GM23338 (cell line): Measurements from ENCODE around the gene HMCN2.

Experiments used
- CREB1 ChIP-seq: fragments of 250-450 bp; sonication (Bioruptor Pico); IDR thresholded peaks from 2 replicates; pipeline ENCODE4 v1.5.0; 2020; ENCODE audit warnings: low read depth, mild to moderate bottlenecking, moderate library complexity
- EZH2 ChIP-seq: fragments of 200-600 bp; sonication (generic); IDR thresholded peaks from one replicate; pipeline ENCODE4 v1.8.0; 2017; ENCODE audit warnings: antibody characterized with exemption, mild to moderate bottlenecking, low read depth; ENCODE audit not compliant: unreplicated experiment
- EZH2phosphoT487 ChIP-seq: fragments of 200-600 bp; sonication (generic); IDR thresholded peaks from one replicate; pipeline ENCODE4 v1.8.1; 2018; ENCODE audit warnings: antibody characterized with exemption; ENCODE audit not compliant: unreplicated experiment
- JUNB ChIP-seq: IDR thresholded peaks from one replicate; pipeline ENCODE4 v1.6.1; 2016; ENCODE audit warnings: antibody characterized with exemption; ENCODE audit not compliant: unreplicated experiment
- NANOG ChIP-seq: IDR thresholded peaks from 2 replicates; pipeline ENCODE4 v1.6.1; 2016; ENCODE audit warnings: antibody characterized with exemption, borderline replicate concordance
- POLR2AphosphoS5 ChIP-seq: IDR thresholded peaks from 2 replicates; pipeline ENCODE4 v1.6.1; 2016; ENCODE audit warnings: antibody characterized with exemption, low read depth
- ZNF331 ChIP-seq: fragments of 250-450 bp; sonication (Bioruptor Pico); IDR thresholded peaks from 2 replicates; pipeline ENCODE4 v1.5.0; 2020; ENCODE audit warnings: low read depth, mild to moderate bottlenecking, moderate library complexity
- TF ChIP-seq, protein P1 (sequence below), 2 experiments: fragments of 200-600 bp in 1 of 2; sonication (generic) in 1 of 2; conservative IDR thresholded peaks; 2 replicates each; pipeline versions ENCODE4 v1.5.1 to v1.6.1; 2016 to 2017; ENCODE audit warnings: antibody characterized with exemption in 2 of 2, low read depth in 2 of 2, mild to moderate bottlenecking in 2 of 2, moderate library complexity in 1 of 2
- TF ChIP-seq, protein P2 (sequence below): IDR thresholded peaks from one replicate; pipeline ENCODE4 v1.6.1; 2018; ENCODE audit warnings: antibody characterized with exemption; ENCODE audit not compliant: unreplicated experiment
- TF ChIP-seq, protein P3 (sequence below): IDR thresholded peaks from 2 replicates; pipeline ENCODE4 v1.6.1; 2016; ENCODE audit warnings: antibody characterized with exemption

DNA sequence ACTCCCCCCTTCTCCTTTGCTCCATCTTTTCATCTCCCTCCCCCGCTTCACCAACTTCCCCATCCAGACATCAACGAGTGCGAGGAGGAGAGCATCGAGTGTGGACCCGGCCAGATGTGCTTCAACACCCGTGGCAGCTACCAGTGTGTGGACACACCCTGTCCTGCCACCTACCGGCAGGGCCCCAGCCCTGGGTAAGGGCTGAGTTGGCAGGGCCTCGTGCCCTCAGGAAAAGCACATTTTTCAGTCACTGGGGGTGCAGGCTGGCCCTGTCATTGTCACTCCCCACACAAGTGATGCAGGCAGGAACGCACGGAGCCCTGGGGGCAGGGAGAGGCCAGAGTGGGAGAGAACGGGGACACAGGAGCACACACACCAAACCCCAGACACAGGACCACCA is 166.8 kb downstream of the HMCN2 start:
- TF ChIP-seq, protein P1, sequence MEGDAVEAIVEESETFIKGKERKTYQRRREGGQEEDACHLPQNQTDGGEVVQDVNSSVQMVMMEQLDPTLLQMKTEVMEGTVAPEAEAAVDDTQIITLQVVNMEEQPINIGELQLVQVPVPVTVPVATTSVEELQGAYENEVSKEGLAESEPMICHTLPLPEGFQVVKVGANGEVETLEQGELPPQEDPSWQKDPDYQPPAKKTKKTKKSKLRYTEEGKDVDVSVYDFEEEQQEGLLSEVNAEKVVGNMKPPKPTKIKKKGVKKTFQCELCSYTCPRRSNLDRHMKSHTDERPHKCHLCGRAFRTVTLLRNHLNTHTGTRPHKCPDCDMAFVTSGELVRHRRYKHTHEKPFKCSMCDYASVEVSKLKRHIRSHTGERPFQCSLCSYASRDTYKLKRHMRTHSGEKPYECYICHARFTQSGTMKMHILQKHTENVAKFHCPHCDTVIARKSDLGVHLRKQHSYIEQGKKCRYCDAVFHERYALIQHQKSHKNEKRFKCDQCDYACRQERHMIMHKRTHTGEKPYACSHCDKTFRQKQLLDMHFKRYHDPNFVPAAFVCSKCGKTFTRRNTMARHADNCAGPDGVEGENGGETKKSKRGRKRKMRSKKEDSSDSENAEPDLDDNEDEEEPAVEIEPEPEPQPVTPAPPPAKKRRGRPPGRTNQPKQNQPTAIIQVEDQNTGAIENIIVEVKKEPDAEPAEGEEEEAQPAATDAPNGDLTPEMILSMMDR (conservative IDR thresholded peaks at IDR 0.05; ENCODE audit: low read depth in 2 of 2) = peak; percentile 13 to 14; a peak in 2 of 4 replicates
- TF ChIP-seq POLR2AphosphoS5 (no peak), EZH2 (no peak), EZH2phosphoT487 (no peak), NANOG (no peak), CREB1 (CRISPR knock-in tag) (no peak), ZNF331 (CRISPR knock-in tag) (no peak), JUNB (no peak)
- TF ChIP-seq, protein P2, sequence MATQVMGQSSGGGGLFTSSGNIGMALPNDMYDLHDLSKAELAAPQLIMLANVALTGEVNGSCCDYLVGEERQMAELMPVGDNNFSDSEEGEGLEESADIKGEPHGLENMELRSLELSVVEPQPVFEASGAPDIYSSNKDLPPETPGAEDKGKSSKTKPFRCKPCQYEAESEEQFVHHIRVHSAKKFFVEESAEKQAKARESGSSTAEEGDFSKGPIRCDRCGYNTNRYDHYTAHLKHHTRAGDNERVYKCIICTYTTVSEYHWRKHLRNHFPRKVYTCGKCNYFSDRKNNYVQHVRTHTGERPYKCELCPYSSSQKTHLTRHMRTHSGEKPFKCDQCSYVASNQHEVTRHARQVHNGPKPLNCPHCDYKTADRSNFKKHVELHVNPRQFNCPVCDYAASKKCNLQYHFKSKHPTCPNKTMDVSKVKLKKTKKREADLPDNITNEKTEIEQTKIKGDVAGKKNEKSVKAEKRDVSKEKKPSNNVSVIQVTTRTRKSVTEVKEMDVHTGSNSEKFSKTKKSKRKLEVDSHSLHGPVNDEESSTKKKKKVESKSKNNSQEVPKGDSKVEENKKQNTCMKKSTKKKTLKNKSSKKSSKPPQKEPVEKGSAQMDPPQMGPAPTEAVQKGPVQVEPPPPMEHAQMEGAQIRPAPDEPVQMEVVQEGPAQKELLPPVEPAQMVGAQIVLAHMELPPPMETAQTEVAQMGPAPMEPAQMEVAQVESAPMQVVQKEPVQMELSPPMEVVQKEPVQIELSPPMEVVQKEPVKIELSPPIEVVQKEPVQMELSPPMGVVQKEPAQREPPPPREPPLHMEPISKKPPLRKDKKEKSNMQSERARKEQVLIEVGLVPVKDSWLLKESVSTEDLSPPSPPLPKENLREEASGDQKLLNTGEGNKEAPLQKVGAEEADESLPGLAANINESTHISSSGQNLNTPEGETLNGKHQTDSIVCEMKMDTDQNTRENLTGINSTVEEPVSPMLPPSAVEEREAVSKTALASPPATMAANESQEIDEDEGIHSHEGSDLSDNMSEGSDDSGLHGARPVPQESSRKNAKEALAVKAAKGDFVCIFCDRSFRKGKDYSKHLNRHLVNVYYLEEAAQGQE = no peak
- TF ChIP-seq, protein P3, sequence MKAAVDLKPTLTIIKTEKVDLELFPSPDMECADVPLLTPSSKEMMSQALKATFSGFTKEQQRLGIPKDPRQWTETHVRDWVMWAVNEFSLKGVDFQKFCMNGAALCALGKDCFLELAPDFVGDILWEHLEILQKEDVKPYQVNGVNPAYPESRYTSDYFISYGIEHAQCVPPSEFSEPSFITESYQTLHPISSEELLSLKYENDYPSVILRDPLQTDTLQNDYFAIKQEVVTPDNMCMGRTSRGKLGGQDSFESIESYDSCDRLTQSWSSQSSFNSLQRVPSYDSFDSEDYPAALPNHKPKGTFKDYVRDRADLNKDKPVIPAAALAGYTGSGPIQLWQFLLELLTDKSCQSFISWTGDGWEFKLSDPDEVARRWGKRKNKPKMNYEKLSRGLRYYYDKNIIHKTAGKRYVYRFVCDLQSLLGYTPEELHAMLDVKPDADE = no peak
